GM18511 (cell line): Measurements from ENCODE around the gene PIWIL4.

Experiments used
- ATAC-seq: cut with Tn5 transposase; IDR thresholded peaks from one replicate; pipeline ENCODE4 v1.9.1; 2021; ENCODE audit warnings: mild to moderate bottlenecking, moderate library complexity; ENCODE audit not compliant: unreplicated experiment

Gene PIWIL4

GRCh38 chr11:94567181-94567670, at the start of gene PIWIL4:
Gene PIWIL4 (plus strand): TSS chr11:94567368. CDS start chr11:94567519, 151 bp downstream.
- no peak for ATAC-seq

GRCh38 chr11:94518300-94518699, 48.9 kb upstream of the PIWIL4 start:
- no peak for ATAC-seq

- ATAC-seq = peak; percentile 64
Observed at GRCh38 chr11:94519478-94520084, 47.6 kb upstream of the PIWIL4 start.

GRCh38 chr11:94521684-94522083, 45.5 kb upstream of the PIWIL4 start:
- no peak for ATAC-seq

- no peak for ATAC-seq
Observed at GRCh38 chr11:94524341-94524740, 42.8 kb upstream of the PIWIL4 start.

- ATAC-seq = no peak
Observed at GRCh38 chr11:94525546-94526324, 41.4 kb upstream of the PIWIL4 start.

- no peak for ATAC-seq
Observed at GRCh38 chr11:94526645-94527438, 40.3 kb upstream of the PIWIL4 start.

- ATAC-seq = no peak
Observed at GRCh38 chr11:94528551-94528950, 38.6 kb upstream of the PIWIL4 start.

- no peak for ATAC-seq
Observed at GRCh38 chr11:94532211-94532610, 35.0 kb upstream of the PIWIL4 start.

- no peak for ATAC-seq
Observed at GRCh38 chr11:94533206-94533605, 34.0 kb upstream of the PIWIL4 start.

GRCh38 chr11:94533696-94534630, 33.2 kb upstream of the PIWIL4 start:
- ATAC-seq = no peak

GRCh38 chr11:94536386-94536785, 30.8 kb upstream of the PIWIL4 start:
- no peak for ATAC-seq

GRCh38 chr11:94537031-94537600, 30.1 kb upstream of the PIWIL4 start:
- ATAC-seq = no peak

GRCh38 chr11:94539420-94539819, 27.7 kb upstream of the PIWIL4 start:
- ATAC-seq = no peak

GRCh38 chr11:94543695-94544645, 23.2 kb upstream of the PIWIL4 start, which contains the start of gene FUT4:
Gene FUT4 (plus strand): TSS chr11:94543921. CDS start chr11:94544134, 213 bp downstream.
- peak; percentile 84 for ATAC-seq

- no peak for ATAC-seq
Observed at GRCh38 chr11:94544646-94545263, 22.4 kb upstream of the PIWIL4 start.

GRCh38 chr11:94545264-94546161, 21.7 kb upstream of the PIWIL4 start:
- no peak for ATAC-seq

GRCh38 chr11:94546162-94546470, 21.1 kb upstream of the PIWIL4 start:
- ATAC-seq = no peak
